ENCODE measurements around the gene TTLL11.
A peak's percentile ranks its signal among the peaks of the same experiment; 100 is the strongest.

The TTLL11 gene

DNA sequence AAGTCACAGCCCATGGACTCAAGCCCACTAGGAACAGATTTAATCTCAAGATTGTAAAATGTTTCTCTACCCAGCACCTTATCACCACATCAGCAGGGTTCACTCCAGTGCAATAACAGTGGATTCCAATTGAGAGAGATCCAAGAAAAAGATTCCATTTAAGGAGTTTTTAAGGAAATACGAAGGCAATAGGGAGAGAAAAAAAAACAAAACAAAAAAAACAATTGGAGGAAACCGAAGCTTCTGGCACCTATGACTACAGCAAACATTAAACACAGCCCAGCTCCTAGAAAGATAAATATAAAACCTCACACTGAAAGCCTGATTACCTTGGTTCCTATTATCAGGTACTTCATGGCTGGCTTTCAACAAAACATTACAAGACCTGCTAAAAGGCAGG lies 249.0 kb downstream of the TTLL11 start:
- no peak for DNase-seq

DNA sequence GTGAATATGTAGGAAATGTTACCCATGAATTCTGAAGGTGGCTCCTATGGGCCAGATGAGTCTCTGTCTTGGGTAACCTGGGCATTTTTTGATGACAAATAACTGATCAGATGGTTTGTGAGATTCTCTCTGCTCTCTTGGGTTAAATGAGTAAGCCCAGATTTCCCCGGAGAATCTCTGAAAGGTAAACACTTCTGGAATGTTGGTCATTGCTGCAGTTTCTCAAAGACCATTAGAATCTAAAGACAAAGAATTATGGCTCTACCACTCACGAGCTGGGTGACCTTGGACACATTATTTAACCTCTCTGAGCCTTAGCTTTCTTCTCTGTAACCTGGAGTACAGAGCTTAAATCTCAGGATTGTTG lies 250.5 kb downstream of the TTLL11 start:
- DNase-seq: no peak

DNA sequence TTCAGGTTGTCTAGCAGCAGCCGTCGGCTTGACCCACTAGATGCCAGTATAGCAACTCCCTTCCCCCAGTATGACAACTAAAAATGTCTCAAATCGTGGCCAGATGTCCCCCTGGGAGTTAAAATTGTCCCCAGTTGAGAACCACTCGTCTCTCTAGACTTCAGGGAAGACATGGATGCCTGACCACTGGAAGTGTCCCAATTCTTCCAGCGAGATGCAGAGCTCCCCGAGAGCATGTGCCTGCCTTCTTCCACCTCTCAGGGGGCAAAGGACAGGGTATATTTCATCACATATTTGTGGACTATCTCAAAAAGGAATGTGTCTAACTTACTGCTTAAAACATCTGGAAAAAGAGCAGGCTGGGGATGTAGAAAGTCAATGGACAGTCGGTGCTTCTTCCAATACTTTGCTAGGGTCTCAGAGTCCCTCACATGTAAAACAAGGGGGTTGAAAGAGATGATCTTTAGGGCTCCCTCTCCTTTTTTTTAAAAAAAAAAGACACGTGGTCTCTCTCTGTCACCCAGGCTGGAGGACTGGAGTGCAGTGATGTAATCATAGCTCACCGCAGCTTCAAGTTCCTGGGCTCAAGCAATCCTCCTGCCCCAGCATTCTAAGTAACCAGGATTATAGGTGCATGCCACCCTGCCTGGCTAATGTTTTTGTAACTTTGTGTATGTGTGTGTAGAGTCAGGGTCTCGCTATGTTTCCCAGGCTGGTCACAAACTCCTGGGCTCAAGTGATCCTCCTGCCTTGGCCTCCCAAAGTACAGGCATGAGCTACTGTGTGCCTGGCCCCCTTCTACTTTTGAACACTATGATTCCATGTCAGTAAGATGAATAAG lies 251.1 kb downstream of the TTLL11 start:
- no peak for DNase-seq

DNA sequence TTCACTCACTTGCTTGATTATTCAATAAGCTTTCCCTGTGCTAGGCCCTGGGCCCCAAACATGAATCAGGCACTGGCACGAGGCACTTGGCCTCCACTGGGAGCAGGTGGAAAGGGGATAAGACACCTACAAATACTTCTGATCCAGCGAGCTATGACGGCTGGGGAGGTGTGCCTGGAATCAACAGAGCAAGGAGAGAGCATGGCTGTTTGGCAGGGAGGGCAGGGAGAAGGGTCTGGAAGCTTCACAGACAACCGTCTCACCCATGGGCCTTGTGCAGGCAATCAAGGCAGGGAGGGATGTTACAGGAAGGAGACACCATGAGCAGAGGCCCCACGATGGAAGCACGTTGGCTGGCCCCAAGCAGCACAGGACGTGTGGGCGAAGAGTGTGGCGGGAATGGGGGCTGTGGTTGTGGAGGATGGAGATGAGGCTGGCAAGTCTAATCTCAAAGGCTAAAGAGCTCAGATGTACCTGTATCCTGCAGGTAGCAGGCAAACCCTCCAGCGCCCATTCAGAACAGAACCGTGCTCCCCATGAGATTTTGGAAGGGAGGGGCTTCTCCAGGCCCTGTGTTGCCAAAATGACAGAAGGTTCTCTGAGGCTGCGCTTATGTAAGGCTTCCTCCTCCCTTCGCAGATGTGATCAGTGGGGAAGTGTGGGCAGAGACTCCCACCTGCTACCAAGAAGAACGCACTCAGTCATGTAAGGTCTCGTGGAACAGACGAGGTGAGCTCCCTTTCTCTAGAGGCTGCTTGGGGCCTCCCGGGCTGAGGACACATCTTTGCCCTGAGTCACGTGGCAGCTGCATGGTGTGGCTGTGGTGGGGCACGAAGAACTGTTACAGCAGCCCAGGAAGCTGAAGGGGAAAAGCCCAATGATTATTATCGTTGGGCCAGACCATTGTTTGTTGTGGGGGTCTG lies 252.0 kb downstream of the TTLL11 start:
- DNase-seq: peak; percentile 38

DNA sequence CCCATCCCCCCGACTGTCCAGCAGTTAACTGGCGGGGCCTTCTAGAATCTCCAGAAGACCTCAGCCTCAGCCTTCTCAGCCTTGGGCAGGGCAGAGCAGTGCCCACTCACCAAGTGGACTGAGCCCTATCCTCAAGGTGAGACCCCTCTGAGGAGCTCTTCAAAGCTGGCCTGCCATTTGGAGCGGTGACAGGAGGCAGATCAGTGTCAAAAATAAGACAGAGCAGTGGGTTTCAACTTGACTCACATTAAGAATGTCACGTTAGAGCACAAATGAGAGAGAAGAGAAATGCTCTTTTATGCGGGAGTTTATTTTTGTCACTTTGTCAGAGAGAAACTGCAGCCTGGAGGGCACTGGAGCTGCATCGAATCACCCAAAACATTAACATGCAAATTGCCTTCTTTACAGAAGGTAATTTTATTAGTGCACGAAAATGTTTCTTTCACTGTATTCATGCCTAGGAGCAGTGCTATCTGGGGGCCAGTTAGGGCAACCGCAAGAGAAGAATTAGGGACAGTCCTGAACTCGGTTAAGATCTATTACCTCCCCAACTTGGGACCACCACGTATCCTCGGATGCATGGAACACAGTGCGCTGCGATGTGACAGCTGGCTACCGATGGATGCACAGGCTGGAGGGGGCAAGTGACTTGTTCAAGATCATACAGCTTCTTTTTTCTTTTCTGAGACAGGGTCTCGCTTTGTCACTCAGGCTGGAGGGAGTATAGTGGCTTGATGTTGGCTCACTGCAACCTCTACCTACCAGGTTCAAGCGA lies 253.2 kb downstream of the TTLL11 start:
- DNase-seq: peak; percentile 7

DNA sequence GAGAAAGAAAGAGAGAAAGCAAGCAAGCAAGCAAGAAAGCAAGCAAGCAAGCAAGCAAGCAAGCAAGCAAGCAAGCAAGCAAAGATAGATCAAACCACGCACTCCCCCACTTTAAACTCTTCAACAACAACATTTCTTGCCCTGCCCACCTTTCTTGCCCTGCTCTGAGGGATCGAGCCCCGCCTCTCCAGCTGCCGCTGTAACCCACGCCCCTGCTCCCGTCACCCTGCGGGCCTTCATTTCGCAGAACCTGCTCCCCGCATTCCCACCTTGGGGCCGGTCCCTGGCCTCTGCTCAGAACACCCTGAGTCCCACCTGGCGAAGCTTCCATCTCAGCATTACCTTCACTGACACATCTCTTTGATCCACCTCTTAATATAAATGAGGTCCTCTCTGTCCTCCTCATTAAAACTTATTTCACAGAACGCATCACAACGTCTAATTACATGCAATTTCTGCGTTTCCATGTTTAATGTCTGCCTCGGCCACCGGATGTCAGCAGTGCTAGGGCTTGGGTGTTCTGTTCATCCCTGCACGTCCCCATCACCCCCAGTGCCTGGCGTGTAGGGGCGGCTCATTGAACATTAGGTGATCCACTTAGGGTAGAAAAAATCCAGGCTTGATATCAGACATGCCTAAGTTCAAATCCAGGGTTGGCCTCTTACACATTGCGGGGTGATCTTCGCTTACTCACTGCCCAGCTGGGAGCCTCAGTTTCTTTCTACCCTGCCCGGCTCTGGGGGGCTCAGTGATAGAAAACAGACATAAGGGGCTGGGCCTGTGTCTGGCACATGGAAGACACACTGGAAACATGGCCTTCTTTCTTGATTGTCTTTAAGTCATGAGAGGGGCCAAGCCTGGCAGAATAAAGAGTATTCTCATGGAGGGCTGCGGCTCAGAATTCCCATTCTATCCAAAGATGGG lies 254.1 kb downstream of the TTLL11 start:
- no peak for DNase-seq

DNA sequence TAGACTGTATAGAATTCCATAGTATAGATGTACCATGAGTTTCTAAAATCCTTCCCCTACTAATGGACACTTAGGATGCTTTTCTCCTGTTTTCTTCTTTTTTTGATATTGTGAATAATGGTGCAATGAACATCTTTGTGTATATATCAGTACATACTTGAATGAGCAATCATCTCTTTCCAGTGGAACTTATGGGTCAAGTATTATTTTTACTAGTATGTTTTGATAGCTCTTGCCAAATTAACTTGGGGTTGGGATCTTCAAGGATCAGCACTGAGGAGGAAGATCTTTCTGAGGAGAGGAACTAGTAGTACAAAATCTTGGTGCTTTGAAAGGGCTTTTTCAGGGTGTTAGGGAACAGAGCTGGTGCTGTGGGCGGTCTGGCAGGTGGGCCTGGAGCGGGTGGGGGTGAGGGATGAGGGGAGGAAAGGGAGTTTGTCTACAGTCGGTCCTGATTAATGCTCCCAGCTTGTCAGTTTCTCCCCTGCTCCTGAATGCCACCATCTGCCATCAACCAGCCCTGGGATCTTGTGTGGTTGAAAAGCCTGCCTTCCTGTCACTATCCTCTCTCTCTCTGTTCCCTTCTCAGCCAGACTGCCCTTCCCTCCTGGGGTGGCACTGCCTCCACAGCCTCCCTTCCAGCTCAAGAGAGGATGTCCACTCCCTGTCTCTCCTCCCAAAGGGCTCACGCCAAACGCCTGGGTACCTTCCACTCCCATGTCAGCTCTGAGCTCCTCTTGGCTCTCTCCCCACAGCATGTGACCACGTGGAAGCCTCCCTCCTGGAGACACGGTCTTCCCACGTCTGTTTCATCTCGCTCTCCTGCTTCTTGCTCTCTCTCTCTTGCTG lies 255.8 kb downstream of the TTLL11 start:
- DNase-seq: no peak

DNA sequence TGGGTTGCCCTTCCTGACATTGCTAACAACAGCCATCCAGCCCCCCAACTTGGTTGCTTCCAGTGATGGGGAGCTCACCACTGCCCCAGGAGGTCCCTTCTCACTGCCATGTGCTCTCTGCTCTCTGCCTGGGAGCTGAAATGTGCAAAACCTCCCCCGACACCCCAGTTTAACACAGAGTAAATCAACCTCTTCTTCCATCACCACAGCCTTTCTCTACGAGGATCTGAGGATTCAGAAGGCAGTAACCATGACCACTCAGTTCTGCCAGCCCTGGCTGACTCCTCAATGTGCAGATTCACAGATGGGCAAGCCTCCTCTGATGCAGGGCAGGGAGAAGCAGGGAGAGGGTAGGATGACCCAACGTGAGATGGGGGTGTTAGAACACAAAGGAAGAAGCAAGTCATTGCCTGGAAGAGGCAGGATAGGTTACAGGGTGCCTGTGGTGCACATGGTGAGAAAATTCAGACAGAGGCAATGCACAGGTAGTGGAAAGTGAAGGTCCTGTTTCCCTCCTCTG lies 256.7 kb downstream of the TTLL11 start:
- no peak for DNase-seq

DNA sequence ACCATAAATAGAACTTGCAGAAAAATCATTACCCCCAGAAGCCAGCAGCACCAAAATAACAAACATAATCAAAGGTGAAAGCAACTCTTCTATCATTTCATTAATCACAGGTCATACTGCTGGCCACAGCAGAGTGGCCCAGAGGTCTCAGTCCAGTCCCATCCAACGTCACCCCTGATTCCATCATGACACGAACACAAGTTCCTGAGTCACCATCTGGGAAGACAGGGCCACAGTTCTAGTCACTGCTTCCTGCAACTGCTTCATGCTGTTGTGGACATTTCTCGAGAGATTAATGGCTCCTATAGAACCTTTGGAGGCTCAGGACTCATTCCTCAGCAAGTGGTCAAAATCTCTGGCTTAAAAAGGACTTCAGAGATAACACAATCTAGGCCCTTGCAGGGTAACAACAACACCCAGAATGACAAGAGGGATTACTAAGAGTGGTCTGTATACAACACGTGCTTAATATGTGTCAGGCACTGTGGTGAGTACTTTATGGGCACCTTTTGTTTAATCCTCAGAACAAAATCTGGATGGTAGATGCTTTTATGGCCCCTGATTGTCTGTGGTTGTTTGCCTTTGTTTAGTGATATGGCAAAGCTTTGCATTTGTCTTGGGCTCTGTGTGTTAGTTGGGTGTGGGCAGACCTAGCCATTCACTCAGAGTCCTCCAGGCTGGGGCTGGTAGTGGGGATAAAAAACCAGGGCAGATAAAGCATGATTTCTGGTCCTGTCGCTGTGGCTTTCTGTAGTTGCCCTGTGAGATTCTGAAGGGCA lies 257.3 kb downstream of the TTLL11 start:
- no peak for DNase-seq

DNA sequence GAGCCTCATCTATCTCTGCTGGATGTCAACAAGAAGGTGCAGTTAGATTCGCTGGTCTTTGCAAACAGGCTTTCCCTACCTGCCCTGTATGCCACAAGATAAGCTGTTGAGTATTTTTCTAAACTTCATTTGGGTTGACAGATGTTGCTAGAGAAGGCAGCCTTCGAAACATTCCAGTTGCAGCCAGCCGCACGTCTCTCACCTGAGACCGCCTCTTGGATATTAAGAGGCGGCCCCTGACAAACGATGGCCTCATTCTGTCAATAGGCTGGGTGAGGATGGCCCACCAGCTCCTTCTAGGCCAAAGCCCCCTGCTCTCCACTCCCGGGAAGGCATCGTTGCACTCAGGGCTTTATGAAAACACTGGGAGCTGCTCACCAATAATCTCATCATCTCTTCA lies 260.0 kb downstream of the TTLL11 start:
- DNase-seq: no peak

DNA sequence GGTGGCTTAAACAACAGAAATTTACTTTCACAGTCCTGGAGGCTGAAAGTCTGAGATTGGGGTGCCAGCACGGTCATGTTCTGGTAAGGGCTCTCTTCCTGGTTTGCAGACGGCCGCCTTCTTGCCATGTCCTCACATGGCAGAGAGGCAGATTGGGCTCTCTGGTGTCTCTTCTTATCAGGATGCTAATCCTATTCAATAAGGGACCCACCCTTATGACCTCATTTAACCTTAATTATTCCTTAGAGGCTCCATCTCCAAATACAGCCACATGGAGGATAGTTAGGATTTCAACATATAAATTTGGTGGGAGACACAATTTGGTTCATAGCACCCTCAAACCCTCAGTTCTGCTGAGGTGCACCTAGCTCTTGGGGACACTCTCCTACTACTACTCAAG lies 261.2 kb downstream of the TTLL11 start:
- no peak for DNase-seq

DNA sequence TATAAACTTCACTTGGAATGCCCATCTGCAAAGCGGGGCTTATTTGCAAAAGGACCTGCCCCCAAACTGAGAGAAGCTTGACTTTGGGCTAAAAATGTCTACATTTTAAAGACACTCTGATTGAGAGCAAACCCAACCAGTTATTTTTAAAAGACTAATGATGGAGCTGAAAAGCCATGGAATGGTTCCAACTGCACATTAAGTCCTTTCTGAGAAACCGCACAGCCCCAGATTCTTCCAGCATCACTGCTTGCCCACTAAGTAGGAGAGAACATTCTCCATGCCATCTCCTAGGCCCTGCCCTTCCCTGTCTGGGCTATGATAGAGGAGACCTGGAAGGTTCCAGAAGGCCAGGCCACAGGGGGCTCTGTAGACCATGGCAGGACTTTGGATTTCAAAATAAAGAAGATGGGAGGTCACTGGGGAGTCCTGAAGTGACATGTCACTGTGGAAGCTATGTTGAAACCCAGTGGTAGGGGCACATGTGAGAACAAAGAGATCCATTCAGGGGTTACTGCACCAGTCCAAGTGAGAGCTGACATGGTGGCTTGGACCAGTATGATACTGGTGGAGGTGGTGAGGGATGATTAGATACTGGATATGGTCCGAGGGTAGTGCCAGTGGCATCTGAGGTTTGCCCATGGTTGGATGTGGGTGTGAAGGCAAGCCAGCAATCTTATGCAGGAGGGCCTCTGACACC lies 262.5 kb downstream of the TTLL11 start:
- DNase-seq: no peak

DNA sequence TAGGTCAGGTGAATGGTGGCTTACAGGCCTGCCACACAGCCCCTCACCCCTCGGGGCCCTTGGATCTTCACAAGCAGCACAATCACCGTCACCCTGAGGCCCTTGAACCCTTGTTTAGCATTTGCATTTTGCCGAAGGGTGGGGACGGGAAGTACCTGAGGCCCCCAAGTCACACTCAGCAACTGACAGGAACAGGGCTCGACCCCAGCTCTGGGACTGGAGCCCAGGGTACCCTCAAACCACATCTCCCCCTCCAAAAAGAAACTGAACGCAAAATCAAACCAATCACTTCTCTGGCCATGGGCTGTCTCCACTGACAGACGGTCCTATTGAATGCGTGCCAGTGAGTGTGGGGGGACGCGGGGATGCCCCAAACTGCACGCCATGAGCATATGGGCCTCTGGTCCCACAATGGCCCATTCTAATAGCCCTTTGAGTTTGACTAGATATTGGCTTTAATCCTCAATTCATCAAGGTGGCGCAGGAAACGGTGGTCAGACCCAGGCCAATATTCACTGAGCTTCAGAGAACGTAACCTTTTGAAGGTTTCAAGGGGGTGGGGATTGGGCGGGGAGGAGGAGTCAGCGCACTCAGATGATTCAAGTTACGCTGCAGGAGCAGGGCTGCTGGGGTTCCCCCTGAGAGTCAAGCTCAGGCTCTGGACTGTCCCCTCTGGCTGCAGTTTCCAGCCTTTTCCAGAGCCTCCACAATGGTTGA lies 265.7 kb downstream of the TTLL11 start:
- no peak for DNase-seq

DNA sequence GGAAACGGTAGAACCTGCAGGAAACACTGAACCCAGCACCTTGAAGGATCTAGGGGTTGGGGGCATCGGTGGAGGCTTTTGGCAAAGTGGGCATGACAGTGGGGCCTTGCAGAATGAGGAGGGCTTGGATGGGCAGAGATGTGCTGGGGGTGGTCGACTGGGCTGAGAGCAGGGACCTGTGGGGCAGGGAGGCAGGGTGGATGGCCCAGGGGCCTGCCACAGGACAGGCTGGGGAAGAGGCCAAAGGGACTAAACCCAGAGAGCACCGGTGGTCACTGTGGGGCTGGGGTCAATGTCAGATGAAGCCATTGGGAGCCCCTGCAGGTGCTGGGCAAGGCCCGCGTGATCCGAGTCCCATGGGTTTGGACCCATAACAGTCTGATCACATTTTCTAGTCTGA lies 266.4 kb downstream of the TTLL11 start:
- no peak for DNase-seq

DNA sequence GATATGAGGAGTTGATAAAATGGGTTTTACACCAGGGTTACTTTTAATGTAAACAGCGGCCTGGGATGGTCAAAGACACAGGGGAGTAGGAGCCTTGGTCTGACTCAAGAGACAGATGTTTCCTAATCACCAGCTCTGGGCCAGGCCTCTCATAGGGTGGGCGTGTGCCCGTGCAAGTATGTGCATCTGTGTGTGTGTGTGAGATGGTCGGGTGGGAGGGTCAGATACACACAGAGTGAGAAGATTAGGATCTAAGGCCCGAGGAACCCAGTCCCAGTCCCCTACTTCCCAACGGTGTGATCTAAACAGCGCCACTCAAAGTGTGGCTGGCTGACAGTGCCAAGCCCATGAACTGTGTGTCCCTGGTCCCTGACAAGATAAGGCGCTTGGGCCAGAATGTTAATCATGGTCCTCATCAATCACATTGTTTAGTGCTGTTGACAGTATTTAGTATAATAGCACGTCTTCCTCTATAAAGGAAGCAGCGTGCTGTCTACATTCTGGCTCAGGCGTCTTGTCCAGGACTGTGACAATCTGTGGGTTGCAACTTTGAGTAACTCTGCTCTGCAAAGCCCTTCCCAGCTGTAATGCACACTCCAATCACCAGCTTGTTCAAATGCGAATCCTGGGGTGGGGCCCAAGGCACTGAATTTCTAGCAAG lies 267.9 kb downstream of the TTLL11 start:
- DNase-seq: no peak

DNA sequence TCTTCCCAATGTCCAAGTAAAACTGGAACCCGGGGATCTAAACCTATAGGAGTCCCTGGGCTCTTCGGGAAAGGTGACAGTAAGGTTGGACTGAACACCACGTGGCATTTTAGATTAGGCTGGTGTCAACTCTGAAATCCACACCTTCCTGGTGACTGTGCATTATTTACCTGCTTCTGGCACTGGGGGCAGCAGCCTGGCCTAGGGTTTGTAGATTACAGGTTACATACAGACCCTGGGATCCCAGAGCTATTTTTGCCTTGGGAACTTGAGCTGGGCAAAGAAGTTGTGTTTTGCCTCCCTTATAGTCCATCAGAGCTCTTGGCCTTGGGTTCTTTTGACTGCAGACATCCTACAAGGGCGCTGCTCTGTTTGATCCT lies 268.5 kb downstream of the TTLL11 start:
- DNase-seq: no peak

DNA sequence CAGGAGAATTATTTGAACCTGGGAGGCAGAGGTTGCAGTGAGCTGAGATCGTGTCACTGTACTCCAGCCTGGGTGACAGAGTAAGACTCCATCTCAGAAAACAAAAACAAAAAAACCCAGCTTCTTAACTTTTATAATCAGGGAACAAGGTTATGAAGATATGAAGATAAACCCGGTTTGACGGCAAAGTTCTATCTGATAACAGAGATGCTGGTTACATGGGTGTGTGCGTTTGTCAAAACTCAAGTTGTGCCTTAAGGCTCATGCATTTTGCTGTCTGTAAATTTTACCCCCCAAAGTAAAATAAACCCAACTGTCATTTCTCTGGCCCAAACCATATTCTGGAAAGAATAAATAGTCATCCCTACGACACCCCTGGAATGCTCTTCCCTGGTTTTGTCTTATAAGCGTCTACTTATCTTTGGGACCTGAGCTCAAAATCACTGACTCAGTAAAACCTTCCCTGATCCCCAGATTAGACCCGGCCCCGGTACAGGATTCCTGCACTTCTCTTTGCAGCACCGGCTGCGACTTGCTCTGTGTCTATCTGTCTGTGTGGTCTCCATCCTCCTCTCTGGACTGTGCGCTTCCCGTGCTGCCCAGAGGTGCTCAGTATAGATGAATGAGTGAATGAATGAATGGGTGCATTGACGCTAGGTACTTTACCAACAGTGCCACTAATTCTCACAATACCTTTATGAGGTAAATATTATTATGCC lies 269.5 kb downstream of the TTLL11 start:
- no peak for DNase-seq

Data from stimulated activated CD4-positive, alpha-beta T cell treated with anti-CD3 and anti-CD28 coated beads, Interleukin-1b, Interleukin-23, amount 100 ng/mL, for 48 hours (primary cell).